Activated T-cell treated with anti-CD3 and anti-CD28 coated beads for 24 hours (primary cell): ENCODE data around the gene FUOM.

Source experiments
- DNase-seq: peaks from one replicate; pipeline ENCODE4 v3.0.0-alpha.2; 2020; ENCODE audit warnings: low read depth

Gene FUOM

GRCh38 chr10:133350283-133350949 lies 7.4 kb downstream of the FUOM start:
- no peak for DNase-seq

GRCh38 chr10:133349577-133350011 lies 8.2 kb downstream of the FUOM start:
- no peak for DNase-seq

GRCh38 chr10:133349160-133349568 lies 8.7 kb downstream of the FUOM start:
- no peak for DNase-seq

GRCh38 chr10:133347710-133348517 lies 9.9 kb downstream of the FUOM start:
- no peak for DNase-seq

- no peak for DNase-seq
Observed at GRCh38 chr10:133346413-133346812, 11.4 kb downstream of the FUOM start.

- no peak for DNase-seq
Observed at GRCh38 chr10:133344236-133344635, 13.6 kb downstream of the FUOM start.

GRCh38 chr10:133343558-133343957 lies 14.3 kb downstream of the FUOM start:
- no peak for DNase-seq

GRCh38 chr10:133342942-133343341 lies 14.9 kb downstream of the FUOM start:
- no peak for DNase-seq

- DNase-seq: no peak
Observed at GRCh38 chr10:133341983-133342382, 15.8 kb downstream of the FUOM start.

GRCh38 chr10:133339708-133340380 lies 18.0 kb downstream of the FUOM start:
- DNase-seq: no peak

- DNase-seq: no peak
Observed at GRCh38 chr10:133338080-133339071, 19.4 kb downstream of the FUOM start.

GRCh38 chr10:133337370-133337725 lies 20.5 kb downstream of the FUOM start:
- no peak for DNase-seq

- DNase-seq: no peak
Observed at GRCh38 chr10:133336577-133337369, 21.0 kb downstream of the FUOM start, which contains the start of gene CALY. TSS of gene CALY (minus strand) at chr10:133336896. CDS start at chr10:133328989, 7,907 bp downstream.

GRCh38 chr10:133336118-133336576 lies 21.7 kb downstream of the FUOM start:
- DNase-seq: no peak

GRCh38 chr10:133335246-133336117 lies 22.3 kb downstream of the FUOM start:
- DNase-seq: peak; percentile 66

GRCh38 chr10:133334503-133335245 lies 23.1 kb downstream of the FUOM start:
- DNase-seq: no peak

- DNase-seq: no peak
Observed at GRCh38 chr10:133332936-133333699, 24.7 kb downstream of the FUOM start.
